Activated B cell treated with CpG ODN at 0.5 μM for 24 hours (primary cell): ENCODE results near the gene ADAMTS17. TPM values are rescaled to one million over a fixed set of nuclear protein-coding genes. Genes with fewer than 3 reads are reported as not detected.

Experiments
- ATAC-seq: fragments of 200-7000 bp; cut with Tn5 transposase; one replicate; pipeline ENCODE4 v1.10.0; 2021; ENCODE audit warnings: low read depth, mild to moderate bottlenecking, moderate library complexity
- CTCF ChIA-PET: fragments of 350-600 bp; sonication (Branson Sonifier 250); formaldehyde crosslinking; loops from one replicate; lab custom pipeline; 2021; ENCODE audit warnings: antibody characterized with exemption; lab: Charles Lee
- POLR2A ChIA-PET: fragments of 350-600 bp; sonication (Branson Sonifier 250); formaldehyde crosslinking; loops from one replicate; lab custom pipeline; 2021; ENCODE audit warnings: antibody characterized with exemption; lab: Charles Lee
- DNase-seq: peaks from one replicate; pipeline ENCODE4 v3.0.0; 2022
- H3K27ac Mint-ChIP-seq: one replicate; pipeline ENCODE4 v1.8.0; 2020; ENCODE audit warnings: mixed read lengths
- H3K27me3 Mint-ChIP-seq: one replicate; pipeline ENCODE4 v1.8.0; 2021; ENCODE audit warnings: mixed read lengths
- H3K36me3 Mint-ChIP-seq: one replicate; pipeline ENCODE4 v1.8.0; 2021; ENCODE audit warnings: low read depth, mixed read lengths
- H3K4me1 Mint-ChIP-seq: one replicate; pipeline ENCODE4 v1.8.0; 2021; ENCODE audit warnings: mixed read lengths
- H3K4me3 Mint-ChIP-seq: one replicate; pipeline ENCODE4 v1.8.0; 2020; ENCODE audit warnings: mild to moderate bottlenecking, mixed read lengths
- H3K9me3 Mint-ChIP-seq: one replicate; pipeline ENCODE4 v1.8.0; 2020; ENCODE audit warnings: mixed read lengths
- CTCF ChIP-seq: fragments of 200-600 bp; IDR thresholded peaks from one replicate; pipeline ENCODE4 v1.8.0; 2022; ENCODE audit warnings: antibody characterized with exemption, mild to moderate bottlenecking
- intact Hi-C: fragments of 100-400 bp; cut with micrococcal nuclease; formaldehyde crosslinking; loops from one replicate; pipeline ENCODE4 v1.15.1; 2024
- total RNA-seq: library from RNA; stranded (reverse); gene quantifications from 2 replicates; pipeline ENCODE4 v1.2.3, GENCODE V29; 2022

The ADAMTS17 gene
- total RNA-seq, 1 donor from 2014 or later, result 1.6 TPM

- no peak overlapping the region for H3K27ac Mint-ChIP-seq
- POLR2A ChIA-PET, result no interaction called here
- CTCF ChIA-PET, result no interaction called here
- H3K4me1 Mint-ChIP-seq, result no peaks in the 10 kb centered on the region
- intact Hi-C loops, result no loop called here
- no peaks in the 10 kb centered on the region for H3K36me3 Mint-ChIP-seq
- H3K4me3 Mint-ChIP-seq, result no peak overlapping the region
- no peak for TF ChIP-seq CTCF
- peaks cover 4% of the 10 kb centered on the region for H3K27me3 Mint-ChIP-seq
- ATAC-seq (no peak), DNase-seq (no peak)
- peaks cover 9% of the 10 kb centered on the region for H3K9me3 Mint-ChIP-seq
Measured at GRCh38 chr15:100022391-100022790, 319.4 kb downstream of the ADAMTS17 start.

DNA sequence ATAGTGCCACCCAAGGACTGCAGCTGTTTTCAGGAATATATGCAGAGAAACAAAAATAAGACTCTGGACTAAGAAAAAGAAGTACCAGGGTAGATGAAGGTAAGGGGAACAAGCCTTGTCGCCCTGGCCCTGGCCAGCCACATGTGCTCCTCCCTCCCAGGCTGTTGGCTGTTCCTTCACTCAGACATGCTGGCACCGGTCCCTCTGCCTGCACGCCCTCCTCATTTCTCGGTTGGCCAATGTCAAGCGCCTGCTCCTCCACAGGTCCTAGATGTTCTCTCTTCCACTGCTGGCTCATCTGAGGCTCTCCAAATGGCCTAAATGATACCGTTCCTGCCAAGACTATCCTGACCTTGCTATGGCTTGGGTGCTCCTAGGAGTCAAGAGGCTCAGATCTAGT, 320.1 kb downstream of the ADAMTS17 start:
- TF ChIP-seq CTCF, result no peak
- H3K27me3 Mint-ChIP-seq, result peaks cover 4% of the 10 kb centered on the region
- POLR2A ChIA-PET, result no interaction called here
- H3K27ac Mint-ChIP-seq, result no peak overlapping the region
- no peak overlapping the region for H3K4me3 Mint-ChIP-seq
- H3K9me3 Mint-ChIP-seq, result peaks cover 4% of the 10 kb centered on the region
- H3K4me1 Mint-ChIP-seq, result no peaks in the 10 kb centered on the region
- CTCF ChIA-PET, result no interaction called here
- intact Hi-C loops, result no loop called here
- no peaks in the 10 kb centered on the region for H3K36me3 Mint-ChIP-seq
- DNase-seq (no peak), ATAC-seq (no peak)

- CTCF ChIA-PET, result no interaction called here
- H3K4me3 Mint-ChIP-seq, result no peak overlapping the region
- DNase-seq, result no peak
- no peaks in the 10 kb centered on the region for H3K4me1 Mint-ChIP-seq
- no peaks in the 10 kb centered on the region for H3K36me3 Mint-ChIP-seq
- peaks cover 4% of the 10 kb centered on the region for H3K27me3 Mint-ChIP-seq
- H3K9me3 Mint-ChIP-seq, result peaks cover 2% of the 10 kb centered on the region
- no peak overlapping the region for H3K27ac Mint-ChIP-seq
- intact Hi-C loops, result no loop called here
- no peak for ATAC-seq
- TF ChIP-seq CTCF, result no peak
- POLR2A ChIA-PET, result no interaction called here
Measured at GRCh38 chr15:100020614-100021013, 321.2 kb downstream of the ADAMTS17 start.

GRCh38 chr15:100020189-100020588, 321.6 kb downstream of the ADAMTS17 start:
- H3K27ac Mint-ChIP-seq, result no peak overlapping the region
- ChIA-PET CTCF (no interaction called here), POLR2A (no interaction called here)
- no peak overlapping the region for H3K4me3 Mint-ChIP-seq
- H3K9me3 Mint-ChIP-seq, result peaks cover 2% of the 10 kb centered on the region
- H3K36me3 Mint-ChIP-seq, result no peaks in the 10 kb centered on the region
- no peaks in the 10 kb centered on the region for H3K4me1 Mint-ChIP-seq
- ATAC-seq (no peak), DNase-seq (no peak)
- TF ChIP-seq CTCF, result no peak
- intact Hi-C loops, result no loop called here
- H3K27me3 Mint-ChIP-seq, result peaks cover 4% of the 10 kb centered on the region

DNA sequence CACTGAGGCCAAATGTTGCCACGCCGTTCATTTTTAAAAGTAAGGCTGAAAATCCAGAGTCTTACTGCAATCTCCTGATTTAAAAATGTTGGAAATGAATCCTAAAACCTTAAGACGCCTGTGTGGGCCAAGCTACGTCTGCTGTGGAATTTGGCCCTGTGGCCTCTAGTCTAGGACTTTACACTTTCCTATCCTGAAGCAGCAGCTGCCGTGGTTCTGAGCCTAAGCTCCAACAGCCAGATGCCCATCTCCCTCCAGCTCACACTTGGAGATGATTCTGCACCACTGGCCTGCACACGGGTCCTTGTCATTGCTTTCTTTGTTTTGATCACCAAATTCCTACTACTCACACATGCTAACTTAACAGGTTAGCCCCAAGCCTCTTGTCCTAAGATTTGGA, 322.2 kb downstream of the ADAMTS17 start:
- TF ChIP-seq CTCF, result no peak
- Mint-ChIP-seq H3K9me3 (no peaks in the 10 kb centered on the region), H3K27ac (no peak overlapping the region), H3K4me1 (no peaks in the 10 kb centered on the region), H3K36me3 (no peaks in the 10 kb centered on the region), H3K27me3 (peaks cover 4% of the 10 kb centered on the region), H3K4me3 (no peak overlapping the region)
- CTCF ChIA-PET, result no interaction called here
- ATAC-seq, result no peak
- intact Hi-C loops, result no loop called here
- no peak for DNase-seq
- POLR2A ChIA-PET, result no interaction called here
